ENCODE measurements around the gene C1orf159.

Gene C1orf159

GRCh38 chr1:1125945-1126344 is 10.1 kb upstream of the C1orf159 start:
- H3K4me3 ChIP-seq (replicated peaks; ENCODE audit: insufficient read depth, low read length): no peak overlapping the region
- TF ChIP-seq, protein P1, sequence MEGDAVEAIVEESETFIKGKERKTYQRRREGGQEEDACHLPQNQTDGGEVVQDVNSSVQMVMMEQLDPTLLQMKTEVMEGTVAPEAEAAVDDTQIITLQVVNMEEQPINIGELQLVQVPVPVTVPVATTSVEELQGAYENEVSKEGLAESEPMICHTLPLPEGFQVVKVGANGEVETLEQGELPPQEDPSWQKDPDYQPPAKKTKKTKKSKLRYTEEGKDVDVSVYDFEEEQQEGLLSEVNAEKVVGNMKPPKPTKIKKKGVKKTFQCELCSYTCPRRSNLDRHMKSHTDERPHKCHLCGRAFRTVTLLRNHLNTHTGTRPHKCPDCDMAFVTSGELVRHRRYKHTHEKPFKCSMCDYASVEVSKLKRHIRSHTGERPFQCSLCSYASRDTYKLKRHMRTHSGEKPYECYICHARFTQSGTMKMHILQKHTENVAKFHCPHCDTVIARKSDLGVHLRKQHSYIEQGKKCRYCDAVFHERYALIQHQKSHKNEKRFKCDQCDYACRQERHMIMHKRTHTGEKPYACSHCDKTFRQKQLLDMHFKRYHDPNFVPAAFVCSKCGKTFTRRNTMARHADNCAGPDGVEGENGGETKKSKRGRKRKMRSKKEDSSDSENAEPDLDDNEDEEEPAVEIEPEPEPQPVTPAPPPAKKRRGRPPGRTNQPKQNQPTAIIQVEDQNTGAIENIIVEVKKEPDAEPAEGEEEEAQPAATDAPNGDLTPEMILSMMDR (IDR thresholded peaks at IDR 0.05; ENCODE audit: insufficient read depth, low read length): no peak
- TF ChIP-seq GABPA (IDR thresholded peaks at IDR 0.05; ENCODE audit: low read depth): no peak
- TF ChIP-seq POLR2AphosphoS5 (IDR thresholded peaks at IDR 0.05; ENCODE audit: low read depth): no peak
- TF ChIP-seq SPI1 (IDR thresholded peaks at IDR 0.05; ENCODE audit: borderline replicate concordance, low read depth): no peak
- no peak for TF ChIP-seq REST (IDR thresholded peaks at IDR 0.05; ENCODE audit: insufficient replicate concordance, low read depth)
- DNase-seq (ENCODE audit: low read depth in 1 of 2, low spot score in 1 of 2): no peak
- no peak overlapping the region for H3K27ac ChIP-seq (replicated peaks)
- peaks cover under 1% of the 10 kb centered on the region for H3K27me3 ChIP-seq (ENCODE audit: insufficient read depth, poor library complexity, severe bottlenecking)

- Histone ChIP-seq H3K27me3 (ENCODE audit: insufficient read depth, poor library complexity, severe bottlenecking) (peaks cover 7% of the 10 kb centered on the region), H3K27ac (replicated peaks) (no peak overlapping the region), H3K4me3 (replicated peaks; ENCODE audit: insufficient read depth, low read length) (no peak overlapping the region)
- TF ChIP-seq SPI1 (IDR thresholded peaks at IDR 0.05; ENCODE audit: borderline replicate concordance, low read depth) (no peak), REST (IDR thresholded peaks at IDR 0.05; ENCODE audit: insufficient replicate concordance, low read depth) (no peak), GABPA (IDR thresholded peaks at IDR 0.05; ENCODE audit: low read depth) (no peak), POLR2AphosphoS5 (IDR thresholded peaks at IDR 0.05; ENCODE audit: low read depth) (no peak)
- TF ChIP-seq, protein P1 (IDR thresholded peaks at IDR 0.05; ENCODE audit: insufficient read depth, low read length): no peak
- DNase-seq (ENCODE audit: low read depth in 1 of 2, low spot score in 1 of 2): no peak
Observed at GRCh38 chr1:1124786-1125642, 9.1 kb upstream of the C1orf159 start.

DNA sequence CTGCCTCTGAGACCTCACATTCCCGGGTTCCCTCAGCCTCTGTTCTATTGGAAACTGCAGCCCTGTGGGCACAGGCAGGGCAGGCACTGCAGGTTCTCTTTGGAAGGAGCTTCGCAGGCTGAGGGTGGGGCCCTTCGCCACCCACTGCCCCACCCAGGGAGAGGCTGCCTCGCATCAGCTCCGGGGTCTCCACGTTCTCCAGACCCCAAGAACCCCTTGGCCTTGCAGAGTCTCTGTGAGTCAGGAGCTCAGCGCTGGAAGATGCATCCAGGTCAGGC is 8.6 kb upstream of the C1orf159 start:
- no peak for TF ChIP-seq GABPA (IDR thresholded peaks at IDR 0.05; ENCODE audit: low read depth)
- no peak for TF ChIP-seq SPI1 (IDR thresholded peaks at IDR 0.05; ENCODE audit: borderline replicate concordance, low read depth)
- no peak for TF ChIP-seq POLR2AphosphoS5 (IDR thresholded peaks at IDR 0.05; ENCODE audit: low read depth)
- TF ChIP-seq REST (IDR thresholded peaks at IDR 0.05; ENCODE audit: insufficient replicate concordance, low read depth): no peak
- TF ChIP-seq, protein P1 (IDR thresholded peaks at IDR 0.05; ENCODE audit: insufficient read depth, low read length): no peak
- Histone ChIP-seq H3K27me3 (ENCODE audit: insufficient read depth, poor library complexity, severe bottlenecking) (peaks cover 8% of the 10 kb centered on the region), H3K4me3 (replicated peaks; ENCODE audit: insufficient read depth, low read length) (no peak overlapping the region), H3K27ac (replicated peaks) (no peak overlapping the region)
- DNase-seq (ENCODE audit: low read depth in 1 of 2, low spot score in 1 of 2): no peak
